DMS53 (cell line): ENCODE measurements around the gene CAPS.

ENCODE experiments used
- DNase-seq: peaks from one replicate; lab custom pipeline; 2025; lab: John Stamatoyannopoulos, UW

CAPS gene

DNA sequence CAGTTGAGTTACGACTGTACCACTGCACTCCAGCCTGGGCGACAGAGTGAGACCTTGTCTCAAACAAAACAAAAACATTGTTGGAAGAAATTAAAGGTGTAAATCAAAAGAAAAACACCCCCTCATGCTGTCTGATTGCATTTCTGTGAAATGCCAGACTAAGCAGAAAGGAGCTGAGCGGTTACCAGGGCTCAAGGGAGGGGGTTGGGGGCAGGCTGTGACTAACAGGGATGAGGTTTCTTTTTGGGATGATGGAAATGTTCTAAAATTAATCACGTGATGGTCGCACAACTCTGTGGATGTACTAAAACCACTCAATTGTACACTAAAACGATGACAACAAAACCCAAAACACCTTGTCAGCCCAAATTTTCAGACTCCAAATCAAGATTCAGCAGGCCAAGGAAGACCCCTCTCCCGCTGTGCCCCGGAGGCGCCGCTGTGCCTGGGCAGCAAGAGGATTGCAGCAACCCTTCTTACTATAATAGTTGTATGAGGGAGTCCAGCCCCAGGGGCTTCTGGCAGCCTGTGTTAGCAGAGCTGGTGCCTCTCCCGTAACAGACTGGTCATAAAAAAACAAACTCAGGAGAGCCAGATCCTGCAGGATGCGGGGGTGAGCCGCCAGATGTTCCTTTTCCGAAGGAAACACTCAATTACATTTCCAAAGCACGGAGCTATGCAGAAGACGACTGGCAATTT lies 20.9 kb downstream of the CAPS start:
- DNase-seq, result no peak

DNA sequence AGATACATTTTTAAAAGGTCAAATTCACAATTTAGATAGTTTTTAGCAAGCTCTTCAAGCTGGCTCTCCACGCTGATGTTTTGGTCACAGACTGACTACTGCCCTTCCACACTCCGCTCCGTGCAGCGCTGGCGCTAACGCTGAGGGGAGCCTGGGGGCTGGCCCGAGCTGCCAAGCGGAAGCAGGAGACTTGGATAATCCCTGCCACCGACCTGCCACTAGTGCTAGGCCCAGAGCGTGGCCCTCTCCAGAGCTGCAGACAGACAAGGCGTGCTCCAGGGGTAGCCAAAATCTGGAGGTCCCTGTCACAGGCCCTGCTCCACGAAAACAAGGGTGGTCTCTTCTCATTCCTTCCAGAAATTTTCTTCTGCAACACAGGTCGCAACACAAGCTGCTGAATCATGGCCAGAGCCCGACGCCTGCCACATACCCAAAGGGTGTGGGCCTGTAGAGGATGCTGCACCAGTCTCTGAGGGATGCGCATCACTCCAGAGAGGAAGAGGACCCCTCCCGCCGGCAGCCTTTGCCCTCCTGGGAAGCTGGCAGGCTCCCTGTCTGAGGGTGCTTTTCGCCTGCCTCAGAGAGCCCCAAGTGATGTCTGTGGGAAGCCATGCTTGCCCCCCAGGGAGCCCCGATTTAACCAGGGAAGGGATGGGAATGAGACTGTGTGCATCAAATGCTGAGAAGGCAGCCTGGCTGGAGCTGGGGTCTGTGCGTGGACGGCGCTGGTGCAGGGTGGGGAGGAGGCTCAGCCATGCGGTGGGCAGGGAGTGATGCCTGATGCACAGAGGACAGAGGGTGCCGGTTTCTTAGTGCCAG lies 21.6 kb downstream of the CAPS start:
- DNase-seq, result no peak

DNA sequence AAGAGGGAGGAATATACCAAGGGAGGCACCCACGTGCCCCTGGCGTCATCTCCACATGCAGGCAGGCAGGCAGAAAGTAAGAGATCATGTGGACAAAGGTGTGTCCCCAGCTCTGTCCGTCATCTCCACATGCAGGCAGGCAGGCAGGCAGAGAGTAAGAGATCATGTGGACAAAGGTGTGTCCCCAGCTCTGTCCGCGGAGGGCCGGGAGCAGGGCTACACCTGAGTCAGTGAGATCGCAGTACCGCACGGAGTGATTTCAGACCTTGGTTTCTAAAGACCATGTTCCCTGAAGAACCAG lies 22.2 kb downstream of the CAPS start:
- no peak for DNase-seq

DNA sequence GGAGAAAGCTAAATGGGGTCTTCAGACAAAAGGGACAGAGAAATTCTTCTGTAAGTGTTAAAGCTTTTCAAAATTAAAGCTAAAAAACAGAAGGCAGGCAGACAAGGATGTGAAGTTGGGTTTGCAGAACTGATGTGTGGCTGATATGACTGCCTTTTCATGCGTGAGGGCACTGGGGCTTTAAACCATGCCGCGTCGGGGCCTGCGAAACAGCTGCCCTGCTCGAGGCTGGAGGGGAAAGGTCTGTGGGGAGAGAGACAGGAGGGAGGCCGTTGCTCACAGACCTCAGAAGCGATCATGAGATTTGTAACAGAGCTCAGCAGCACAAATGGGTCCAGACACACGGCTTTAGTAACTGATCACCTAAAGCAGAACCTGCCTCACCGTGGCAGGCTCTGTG lies 23.5 kb downstream of the CAPS start:
- DNase-seq, result no peak

DNA sequence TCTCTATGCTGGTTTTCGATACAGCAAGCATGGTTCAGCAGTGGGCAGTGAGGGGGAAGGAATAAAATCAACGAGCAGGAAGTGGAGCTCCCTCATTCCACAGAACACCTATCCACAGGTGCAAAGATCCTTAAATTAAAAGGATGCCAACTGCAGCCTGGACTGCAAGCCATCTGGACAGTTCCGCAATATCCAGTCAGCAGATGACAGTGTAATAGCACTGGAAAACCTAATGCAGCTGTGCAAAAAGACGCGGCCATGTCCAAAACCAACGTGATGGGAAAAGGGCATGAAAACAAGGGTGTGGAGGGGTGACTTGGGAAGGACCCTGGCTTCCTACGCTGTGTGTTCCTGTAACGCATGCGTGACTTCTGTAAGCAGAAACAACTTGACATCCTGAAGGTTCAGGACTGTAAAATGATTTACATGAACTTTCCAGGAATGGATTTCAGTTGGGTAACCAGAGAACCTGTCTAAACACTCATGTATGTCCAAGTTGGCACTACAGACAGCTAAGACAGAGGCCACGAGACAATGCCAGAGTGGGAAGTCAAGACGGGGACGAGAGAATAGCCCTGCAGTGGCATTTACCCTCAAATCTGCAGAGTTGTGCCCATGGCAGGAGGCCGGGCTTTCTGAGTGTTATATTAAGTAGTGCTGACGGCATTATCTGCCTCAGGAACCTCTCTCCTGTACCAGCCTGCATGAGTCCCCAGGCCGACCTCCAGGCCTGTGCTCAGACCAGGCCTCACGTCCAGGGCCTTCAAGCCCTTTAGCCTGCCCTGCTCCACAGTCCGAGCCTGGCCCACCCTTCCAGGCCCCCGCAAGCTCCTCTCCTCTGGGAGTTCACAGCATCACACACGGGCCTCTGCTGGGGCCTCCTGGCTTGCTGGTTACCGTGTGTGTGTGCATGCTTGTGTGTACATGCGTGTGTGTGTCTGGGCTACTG lies 26.5 kb downstream of the CAPS start:
- no peak for DNase-seq

DNA sequence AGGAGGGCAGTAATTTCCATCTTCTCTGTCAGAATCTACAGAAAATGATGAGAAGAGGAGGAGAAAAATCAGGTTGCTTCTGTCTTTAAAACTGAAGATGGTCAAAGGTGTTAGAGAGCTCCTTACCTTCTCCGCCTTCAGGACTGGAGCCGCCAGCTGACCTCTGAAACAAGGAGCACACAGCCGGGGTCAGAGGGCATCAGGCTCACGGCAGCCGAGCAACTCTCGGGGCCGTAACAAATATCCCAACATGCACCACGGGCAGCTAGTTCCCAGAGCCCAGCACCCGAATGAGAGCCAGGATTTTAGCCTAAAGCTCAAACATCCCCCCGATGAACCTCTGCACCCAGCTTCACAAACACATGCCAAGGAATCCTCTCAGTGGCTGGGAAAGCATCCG lies 27.6 kb downstream of the CAPS start:
- no peak for DNase-seq

DNA sequence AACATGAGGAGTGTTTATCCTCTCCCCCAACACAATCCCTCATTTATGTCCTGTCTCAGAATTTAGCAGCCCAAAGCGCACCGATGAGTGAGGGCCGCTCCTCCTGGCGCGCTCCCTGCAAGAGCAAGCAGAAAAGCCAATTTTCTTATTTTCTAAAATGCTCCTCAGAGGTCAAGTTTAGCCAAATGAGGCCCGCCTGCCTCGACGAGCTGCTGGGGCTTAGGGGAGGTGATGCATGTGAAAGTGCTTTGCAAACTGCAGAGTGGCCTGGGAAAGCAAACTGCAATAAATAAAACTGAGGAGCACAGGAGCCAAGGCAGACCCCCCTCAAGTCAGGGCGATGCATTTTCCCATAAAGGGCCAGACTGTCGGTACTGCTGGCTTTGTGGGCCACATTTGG lies 29.0 kb downstream of the CAPS start:
- DNase-seq, result no peak

DNA sequence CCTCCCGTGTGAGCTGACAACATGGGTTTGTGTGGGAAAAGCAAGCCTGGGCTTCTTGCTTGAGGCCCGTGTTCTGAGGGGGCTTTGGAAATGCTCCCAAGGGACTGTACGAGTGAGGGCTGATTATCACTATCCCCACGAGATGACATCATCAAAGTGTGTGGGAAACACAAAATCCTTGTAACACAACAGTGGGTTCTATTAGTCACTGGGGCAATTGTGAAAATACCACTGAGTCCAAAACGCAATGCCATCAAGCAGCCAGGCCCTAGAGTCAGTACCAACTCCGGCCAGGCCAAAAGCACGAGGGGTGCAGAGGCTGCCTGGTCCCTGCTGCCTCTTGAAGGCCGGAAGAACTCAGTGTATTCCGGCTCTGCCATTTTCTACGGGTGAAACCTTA lies 29.6 kb downstream of the CAPS start:
- DNase-seq, result no peak

DNA sequence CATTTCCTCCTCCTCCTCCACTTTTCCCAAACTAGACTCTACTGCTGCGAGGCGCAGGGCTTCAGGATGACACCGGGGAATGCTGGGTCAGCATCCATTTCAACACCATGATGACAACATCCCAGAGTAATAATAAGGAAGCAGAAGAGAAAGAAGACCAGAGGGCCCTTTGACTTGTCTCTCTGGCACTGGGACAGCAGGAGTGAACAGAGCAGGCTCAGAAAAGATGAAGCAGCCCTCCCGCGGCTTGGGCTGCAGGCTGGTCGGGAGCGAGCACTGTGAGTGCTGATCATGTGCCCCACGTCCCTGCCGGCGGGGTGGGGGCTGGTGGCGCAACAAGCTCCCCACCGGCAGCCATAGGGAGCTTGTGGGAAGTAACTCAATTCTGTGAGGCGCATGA lies 33.4 kb downstream of the CAPS start:
- no peak for DNase-seq

DNA sequence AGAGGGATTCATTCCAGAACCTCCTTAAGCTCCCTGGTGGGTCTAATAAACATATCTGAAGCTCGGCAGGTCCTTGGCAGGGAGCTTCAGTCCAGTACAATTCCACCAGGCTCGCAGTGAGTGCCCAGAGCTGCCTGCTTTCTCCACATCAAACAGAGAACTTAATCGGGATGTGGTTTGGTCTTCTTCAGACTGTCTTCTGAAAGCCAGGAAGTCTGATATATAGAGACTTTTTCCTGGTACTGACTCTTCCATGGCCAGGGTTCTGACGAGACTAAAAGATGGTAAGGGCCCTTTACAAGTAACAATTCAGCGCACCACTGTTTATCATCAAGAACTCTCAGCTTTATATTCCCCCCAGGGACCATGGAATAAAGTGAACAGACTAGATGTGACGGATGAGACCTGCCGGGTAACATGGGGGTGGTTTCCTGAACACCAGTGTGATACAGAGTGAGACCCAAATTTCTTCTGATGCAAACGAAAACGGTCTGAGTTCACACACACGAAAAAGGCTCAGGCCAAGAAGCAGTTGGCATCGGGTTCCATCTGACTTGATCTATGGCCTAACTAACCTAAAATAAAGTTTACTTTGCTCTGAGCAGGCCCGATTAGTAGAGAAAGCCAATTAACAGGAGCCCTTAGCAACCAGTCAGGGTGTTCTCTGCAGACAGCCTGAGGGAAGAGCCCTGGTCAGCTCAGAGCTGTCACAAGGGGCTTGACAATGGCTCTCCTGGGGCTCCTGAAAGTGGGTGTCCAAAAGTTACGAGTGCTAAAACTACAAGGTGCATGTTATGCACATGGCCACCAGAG lies 34.9 kb downstream of the CAPS start:
- no peak for DNase-seq

DNA sequence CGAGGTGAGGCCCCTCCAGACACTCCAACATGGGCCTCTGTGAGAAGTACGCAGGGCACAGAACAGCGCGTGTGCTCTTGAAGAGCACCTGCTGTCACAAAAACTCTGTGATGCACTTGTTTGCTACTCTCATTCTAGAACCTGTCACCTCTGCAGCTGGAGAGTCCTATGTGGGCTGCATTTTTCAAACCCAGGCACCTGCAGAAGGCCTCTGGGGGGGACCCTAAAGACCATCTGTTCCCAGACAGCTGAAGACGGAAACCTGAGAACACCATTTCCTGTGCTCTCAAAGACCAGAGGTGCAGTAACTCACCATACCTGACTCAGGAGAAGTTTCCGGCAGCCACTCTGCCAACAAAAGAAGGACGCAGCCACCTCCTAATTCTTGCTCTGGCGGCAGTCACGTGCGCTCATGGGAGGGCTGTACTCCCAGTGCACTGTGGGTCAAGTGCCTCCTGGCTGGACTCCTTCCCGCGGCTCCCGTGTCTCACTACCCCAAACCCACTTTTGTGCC lies 35.8 kb downstream of the CAPS start:
- peak; percentile 85 for DNase-seq

DNA sequence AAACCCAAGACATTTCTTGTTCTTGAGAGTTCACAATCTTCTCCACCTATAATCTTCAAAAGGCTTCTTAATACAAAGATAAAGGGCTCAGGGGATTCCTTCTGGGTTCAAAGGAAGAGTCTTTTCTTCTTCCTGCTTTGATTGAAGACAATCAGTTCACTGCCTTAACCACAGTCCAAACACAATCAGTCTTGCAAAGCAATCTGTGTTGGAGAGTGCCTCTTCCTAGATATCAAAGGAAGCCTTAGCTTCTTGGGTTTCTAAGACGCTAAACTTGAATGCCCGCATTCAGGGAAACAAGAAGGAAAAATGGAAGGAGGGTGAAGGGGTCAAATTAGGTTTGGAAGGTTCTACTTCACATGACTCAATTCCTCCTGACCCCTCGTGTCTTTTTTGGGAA lies 36.7 kb downstream of the CAPS start:
- no peak for DNase-seq

DNA sequence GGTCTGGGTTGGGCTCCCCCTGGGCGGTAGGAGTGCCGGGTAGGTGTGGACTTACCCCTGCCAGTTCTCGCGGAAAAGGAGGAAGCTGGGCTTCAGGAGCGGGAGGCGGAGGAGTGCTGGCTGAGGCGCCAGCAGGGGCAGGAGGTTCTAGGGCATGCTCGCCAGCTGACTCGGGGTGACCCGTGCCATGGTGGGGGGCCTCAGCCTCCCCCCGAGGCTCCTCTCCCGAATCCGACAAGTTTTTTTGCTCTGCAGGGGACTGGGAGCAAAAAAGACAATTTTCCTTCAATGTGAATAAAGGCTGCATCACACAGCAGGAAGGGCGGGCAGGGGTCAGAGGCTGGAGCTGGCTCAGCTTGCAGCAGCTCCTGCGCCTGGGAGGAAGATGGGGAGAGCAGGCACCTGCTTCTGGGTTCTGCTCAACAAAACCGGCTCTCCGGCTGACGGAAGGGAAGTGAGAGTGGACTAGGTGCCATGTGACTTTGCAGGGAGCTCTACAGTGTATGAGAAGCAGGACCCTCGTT lies 37.3 kb downstream of the CAPS start:
- DNase-seq, result no peak

DNA sequence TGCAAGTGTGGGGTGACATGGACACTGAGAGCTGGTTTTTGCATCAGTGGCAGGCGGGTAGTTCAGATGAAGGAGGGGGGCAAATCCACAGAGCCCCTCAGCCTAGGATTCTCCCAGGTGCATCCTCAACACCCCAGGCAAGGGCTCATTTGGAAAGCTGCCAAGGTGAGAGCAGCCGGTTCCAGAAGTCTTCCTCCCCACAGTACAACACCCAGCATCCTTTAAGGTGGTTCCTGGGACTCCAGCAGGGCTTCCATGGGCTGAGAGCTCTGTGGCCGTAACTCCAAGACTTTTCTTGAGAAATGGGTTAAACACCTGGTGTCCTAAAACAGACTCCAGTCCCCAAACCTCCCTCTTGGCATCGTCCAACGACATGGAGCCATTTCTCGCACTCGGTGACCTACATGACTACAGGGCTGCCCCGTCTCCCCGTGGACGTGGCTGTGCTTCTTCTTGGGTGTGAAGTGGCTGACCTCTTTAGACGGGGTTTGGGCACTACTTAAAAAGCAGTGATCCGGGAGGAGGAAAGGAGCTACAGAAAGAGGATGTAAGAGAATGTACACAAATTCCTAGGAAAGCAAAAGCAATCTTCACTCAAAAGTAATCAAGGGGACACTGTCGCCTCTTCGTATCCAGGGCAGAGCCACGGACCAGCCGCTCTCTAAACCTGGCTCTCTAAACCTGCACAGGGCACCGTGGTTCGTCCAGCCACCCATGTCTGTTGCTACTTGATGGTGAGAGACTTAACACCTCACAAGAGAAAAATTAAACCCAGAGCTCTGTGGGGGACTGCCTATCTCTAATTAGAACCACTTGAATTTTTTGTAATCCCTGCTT lies 38.4 kb downstream of the CAPS start:
- no peak for DNase-seq

DNA sequence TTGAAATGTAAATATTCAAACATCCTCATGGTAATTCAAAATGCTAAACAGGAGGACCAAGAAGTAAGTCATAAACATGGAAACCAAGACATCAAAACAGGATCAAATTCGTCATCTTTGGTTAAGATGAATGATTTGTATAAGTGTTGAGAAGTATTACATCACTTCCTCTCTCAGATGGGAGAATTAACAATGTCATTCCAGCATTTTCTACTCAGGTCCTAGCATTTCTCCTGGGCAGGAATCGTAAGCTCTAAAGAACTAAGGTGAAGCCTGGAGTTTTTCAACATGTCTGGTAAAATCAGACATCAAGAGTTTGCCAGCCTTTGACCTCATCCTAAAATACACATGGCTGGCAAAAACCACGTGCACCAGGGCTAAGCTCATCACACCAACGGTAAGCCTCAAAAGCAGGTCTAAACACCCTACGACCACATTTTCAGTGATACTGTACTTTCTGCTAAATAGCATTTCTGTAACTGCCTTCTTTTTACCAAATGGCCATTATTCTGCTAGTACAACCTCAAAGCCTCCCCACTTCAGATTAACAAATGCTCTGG lies 39.1 kb downstream of the CAPS start:
- no peak for DNase-seq

DNA sequence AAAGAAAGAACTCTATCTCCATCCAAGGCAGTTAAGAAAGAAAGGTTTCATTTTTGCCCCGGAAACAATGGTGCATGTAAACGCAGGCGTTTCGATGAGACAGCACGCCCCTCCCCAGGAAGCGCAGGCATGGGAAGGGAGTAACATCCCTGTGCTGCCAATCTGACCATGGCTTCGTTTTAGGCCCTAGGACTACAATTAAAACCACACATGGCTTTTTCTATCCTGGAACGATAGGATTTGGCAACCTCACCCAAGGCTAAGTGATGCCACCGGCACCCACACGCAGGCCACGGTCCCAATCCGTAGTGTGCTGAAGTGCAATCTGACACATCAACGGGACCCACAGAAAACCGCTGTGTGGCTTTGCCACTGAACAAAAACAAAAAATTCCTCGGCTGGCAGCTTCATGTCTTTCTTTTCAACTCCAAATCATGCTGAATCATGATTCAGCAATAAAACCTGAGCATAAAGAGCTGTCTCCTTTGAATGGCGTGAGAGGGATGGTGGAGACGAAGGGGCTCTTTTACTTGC lies 39.7 kb downstream of the CAPS start:
- peak; percentile 43 for DNase-seq

DNA sequence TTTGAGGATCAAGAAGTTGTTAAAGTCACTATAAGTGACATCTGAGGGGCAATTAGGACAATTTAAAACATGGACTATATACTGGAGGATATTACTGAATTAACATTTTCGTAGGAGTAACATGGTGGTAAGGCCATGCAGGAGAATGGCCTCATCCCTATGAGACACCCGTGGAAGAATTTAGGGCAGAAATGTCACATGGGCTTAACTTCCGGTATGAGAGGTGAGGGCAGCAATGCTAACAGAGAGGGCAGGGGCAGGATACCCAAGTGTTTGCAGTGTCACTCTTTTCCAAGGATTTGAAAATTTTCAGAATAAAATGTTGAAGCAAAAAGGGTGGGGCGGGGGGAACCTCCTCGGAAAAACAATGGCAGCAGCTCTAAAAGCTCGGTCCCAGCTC lies 40.2 kb downstream of the CAPS start:
- peak; percentile 85 for DNase-seq

DNA sequence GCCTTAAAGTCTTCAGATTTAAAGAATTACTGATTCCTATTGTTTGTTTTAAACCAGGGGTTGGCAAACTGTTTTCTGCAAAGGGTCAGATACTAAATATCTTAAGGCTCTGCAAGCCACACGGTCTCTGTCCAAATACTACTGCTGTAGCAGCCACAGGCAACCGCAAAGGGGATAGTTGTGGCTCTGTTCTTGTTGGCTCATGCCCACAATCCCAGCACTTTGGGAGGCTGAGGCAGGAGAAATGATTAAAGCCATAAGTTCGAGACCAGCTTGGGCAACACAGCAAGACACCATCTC lies 41.5 kb downstream of the CAPS start:
- no peak for DNase-seq

DNA sequence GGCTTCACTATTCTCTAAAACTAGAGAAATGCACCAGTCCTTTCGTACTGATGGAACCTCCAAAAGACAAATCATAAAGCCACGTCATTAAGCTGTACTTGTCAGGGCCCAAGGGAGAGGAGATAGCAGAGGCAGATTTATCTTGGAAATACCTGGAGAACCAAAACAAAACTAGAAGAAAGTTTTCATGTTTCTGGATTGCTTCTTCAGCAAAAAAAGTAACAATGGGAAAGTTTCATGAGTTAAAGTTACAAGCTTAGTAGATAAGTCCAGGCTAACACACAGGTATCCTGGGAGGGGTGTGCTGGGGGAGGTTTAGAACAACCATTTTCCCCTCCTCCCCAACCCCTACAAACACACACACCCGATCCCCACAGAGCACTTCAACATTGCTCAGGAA lies 42.3 kb downstream of the CAPS start:
- DNase-seq, result no peak

DNA sequence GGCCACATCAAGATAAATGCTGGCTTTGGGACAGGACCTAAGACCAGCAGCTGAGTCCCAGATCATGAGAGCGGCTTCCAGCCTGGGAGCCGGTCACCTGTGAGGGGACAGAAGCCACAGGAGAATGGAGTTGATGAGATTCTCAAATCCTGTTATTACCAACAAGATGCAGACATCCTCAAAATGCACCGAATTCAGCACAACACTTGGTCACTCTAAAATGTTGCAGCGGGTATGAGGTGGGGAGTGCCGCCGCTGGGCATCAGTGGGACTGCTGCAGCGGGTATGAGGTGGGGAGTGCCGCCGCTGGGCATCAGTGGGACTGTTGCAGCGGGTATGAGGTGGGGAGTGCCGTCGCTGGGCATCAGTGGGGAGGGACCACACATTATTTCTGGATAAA lies 42.7 kb downstream of the CAPS start:
- DNase-seq, result no peak
